Lower leg skin (tissue), 3 donors: ENCODE results near the gene DAB2IP.

Experiments used
- POLR2A ChIP-seq, 2 donors: fragments of 450-650 bp; IDR thresholded peaks; one replicate each; pipeline ENCODE4 v1.6.1; 2016 to 2017; ENCODE audit warnings: antibody characterized with exemption in 2 of 2, mild to moderate bottlenecking in 1 of 2, moderate library complexity in 1 of 2
- TF ChIP-seq, protein P1 (sequence below), 3 donors: fragments of 450-650 bp; IDR thresholded peaks; one replicate each; pipeline ENCODE4 v1.5.1; 2016; ENCODE audit warnings: antibody characterized with exemption in 3 of 3, mild to moderate bottlenecking in 3 of 3, moderate library complexity in 2 of 3

- TF ChIP-seq, protein P1, sequence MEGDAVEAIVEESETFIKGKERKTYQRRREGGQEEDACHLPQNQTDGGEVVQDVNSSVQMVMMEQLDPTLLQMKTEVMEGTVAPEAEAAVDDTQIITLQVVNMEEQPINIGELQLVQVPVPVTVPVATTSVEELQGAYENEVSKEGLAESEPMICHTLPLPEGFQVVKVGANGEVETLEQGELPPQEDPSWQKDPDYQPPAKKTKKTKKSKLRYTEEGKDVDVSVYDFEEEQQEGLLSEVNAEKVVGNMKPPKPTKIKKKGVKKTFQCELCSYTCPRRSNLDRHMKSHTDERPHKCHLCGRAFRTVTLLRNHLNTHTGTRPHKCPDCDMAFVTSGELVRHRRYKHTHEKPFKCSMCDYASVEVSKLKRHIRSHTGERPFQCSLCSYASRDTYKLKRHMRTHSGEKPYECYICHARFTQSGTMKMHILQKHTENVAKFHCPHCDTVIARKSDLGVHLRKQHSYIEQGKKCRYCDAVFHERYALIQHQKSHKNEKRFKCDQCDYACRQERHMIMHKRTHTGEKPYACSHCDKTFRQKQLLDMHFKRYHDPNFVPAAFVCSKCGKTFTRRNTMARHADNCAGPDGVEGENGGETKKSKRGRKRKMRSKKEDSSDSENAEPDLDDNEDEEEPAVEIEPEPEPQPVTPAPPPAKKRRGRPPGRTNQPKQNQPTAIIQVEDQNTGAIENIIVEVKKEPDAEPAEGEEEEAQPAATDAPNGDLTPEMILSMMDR (IDR thresholded peaks at IDR 0.05): no peak
- no peak for TF ChIP-seq POLR2A (IDR thresholded peaks at IDR 0.05)
These were observed 132.4 kb downstream of the DAB2IP start for GRCh38 chr9:121783521-121784507.
